GM21367 (cell line): ENCODE measurements around the gene FNBP1.
"Not testable (repeated sequence)": the region's sequence is repeated elsewhere in the genome, so short reads cannot be mapped to it uniquely, and the experiment has no call there.

ENCODE experiments used
- ATAC-seq: cut with Tn5 transposase; IDR thresholded peaks from one replicate; pipeline ENCODE4 v1.9.1; 2021; ENCODE audit not compliant: unreplicated experiment

Gene FNBP1

DNA sequence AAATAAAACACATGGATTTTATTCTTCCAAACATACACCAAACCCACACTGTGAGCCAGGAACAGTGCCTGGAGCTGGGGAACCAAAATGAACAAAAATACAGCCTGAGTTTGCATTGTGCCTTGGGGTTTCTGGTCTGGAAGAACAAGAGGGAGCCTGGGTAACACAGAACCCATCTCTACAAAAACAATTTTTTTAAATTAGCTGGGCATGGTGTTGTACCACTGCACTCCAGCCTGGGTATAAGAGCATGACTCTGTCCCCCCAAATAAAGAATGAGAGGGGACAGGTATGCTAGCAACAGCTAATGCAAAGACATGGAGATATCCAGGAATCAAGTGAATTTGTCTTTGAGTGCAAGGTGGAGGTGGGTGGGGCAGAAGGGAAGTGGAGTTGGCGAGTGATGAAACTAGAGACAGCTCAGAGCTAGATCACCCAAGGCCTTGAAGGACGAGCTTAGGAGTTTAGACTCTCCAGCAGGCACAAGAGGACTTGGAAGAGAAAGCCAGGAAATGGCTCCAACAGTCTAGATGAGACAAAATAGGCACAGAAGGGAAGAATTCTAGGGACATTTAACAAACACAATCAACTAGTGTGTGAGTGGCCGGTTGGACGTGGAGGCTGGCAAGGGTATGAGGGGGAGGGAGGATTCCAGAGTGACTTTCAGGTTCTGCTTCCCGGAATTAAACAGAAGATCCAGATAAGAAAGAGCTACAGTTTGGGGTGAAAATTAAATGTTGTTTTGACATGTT, 47.4 kb downstream of the FNBP1 start:
- ATAC-seq = no peak

DNA sequence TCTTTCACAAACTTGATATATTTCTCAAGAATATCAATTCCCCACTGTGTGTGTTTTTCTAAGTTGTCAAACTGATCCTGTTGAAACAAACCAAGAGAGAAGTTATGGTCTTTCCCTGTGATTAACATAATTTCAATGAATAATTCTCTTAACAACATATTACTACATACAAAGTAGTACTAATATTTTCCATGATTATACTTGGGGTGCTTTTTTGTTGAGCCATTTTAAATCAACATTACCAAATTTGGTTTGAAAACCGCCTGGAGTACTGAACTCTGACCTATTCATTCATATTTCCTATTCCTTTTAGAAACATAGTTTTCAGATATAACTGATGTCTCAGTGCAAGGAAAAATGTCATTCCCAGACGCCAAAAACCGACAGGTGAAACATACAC, 48.1 kb downstream of the FNBP1 start:
- no peak for ATAC-seq

DNA sequence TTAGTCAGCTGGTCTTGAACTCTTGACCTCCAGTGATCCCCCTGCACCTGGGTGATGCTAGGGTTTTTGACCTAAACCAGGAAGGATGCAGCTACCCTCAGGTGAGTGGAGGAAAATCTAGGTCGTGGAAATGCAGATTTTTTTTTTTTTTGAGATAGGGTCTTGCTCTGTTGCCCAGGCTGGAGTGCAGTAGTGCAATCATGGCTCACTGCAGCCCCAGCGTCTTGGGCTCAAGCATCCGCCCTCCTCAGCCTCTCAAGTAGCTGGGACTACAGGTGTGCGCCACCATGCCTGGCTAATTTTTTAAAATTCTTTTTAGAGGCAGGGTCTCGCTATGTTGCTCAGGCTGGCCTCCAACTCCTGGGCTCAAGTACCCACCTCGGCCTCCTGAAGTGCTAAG, 51.9 kb downstream of the FNBP1 start:
- not testable (repeated sequence) for ATAC-seq

DNA sequence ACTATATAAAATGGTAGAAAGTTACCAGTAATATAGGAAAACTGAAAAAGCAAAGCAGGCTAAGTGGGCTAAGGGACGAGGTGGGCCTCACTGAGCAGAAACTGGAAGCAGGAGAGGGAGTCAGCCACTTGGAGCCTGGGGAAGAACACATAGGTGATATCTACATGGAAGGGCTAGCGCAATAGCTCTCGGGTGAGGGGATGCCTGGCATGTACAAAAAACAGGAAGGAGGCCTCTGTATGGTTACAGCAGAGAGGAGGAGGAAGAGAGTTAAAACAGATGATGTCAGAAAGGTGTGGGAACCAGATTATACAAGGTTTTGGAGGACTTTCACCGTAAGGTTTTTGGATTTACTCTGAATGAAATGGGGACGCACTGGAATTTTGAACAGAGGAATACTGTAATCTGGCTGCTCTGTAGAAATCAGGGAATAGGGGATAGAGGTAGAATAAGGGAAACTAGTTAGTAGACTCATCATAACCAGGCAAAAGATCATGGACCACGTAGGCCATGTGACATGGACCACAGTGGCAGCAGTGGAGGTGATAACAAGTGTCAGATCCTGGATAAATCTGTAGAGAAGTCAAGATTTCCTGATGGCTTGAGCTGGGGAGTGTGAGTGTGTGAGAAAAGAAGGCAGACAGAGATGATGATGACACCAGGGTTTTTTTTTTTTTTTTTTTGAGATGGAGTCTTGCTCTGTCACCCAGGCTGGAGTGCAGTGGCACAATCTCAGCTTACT, 52.5 kb downstream of the FNBP1 start:
- no peak for ATAC-seq

DNA sequence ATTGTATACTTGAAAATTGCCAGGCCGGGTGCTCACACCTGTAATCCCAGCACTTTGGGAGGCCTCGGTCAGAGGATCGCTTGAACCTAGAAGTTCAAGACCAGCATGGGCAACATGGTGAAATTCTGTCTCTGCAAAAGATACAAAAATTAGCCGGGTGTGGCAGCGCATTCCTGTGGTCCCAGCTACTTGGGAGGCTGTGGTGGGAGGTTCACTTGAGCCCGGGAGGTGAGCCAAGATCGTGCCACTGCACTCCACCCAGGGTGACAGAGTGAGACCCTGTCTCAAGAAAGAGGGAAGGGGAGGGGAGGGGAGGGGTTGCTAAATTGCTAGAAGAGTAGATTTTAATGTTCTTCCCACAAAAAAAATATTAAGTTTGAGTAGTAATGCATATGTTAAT, 53.2 kb downstream of the FNBP1 start:
- ATAC-seq = no peak

DNA sequence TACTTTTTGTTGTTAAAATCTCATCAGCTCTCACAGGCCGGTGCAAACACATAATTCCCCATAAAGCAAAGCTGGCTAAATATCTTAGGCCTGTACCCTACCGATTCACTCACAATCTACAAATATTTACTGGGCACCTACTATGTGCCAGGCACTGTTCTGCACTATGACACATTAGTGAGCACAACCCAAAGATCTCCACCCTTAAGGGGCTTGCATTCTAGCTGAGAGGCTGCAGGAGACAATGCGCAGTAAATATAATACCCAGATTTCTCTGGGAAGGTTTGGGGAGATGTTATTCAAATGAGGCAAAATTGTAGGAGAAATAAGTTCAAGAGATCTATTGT, 53.7 kb downstream of the FNBP1 start:
- peak; percentile 4 for ATAC-seq

DNA sequence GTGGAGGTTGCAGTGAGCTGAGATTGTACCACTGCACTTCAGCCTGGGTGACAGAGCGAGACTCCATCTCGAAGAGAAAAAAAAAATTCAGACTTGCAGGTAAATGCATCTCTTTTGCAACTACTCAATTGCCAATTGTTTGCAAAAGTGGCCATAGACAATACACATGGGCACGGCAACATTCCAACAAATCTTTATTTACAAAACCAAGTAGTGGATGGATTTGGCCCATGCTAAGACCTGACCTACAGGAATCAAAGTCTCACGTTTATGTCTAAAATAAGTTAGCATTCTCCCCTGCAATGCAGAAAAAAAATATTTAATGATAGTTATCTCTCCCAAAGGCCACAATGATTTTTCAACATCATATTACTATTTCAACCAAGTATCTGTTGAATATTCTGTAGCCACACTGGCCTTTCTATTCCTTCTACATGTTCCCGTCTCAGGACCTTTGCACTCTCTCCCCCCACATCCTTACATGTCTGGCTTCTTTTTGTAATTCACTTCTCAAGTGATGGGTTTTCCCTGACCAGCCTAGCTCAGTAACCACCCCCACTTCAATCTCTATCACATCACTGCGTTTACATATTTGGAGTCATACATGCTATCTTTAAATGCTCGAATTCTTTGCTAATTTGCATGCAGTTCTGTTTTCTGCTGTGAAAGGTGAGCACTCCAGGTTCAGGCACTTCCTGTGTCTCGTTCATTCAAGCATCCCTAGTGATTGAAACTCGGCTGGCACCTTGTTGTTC, 54.2 kb downstream of the FNBP1 start:
- peak; percentile 52 for ATAC-seq

DNA sequence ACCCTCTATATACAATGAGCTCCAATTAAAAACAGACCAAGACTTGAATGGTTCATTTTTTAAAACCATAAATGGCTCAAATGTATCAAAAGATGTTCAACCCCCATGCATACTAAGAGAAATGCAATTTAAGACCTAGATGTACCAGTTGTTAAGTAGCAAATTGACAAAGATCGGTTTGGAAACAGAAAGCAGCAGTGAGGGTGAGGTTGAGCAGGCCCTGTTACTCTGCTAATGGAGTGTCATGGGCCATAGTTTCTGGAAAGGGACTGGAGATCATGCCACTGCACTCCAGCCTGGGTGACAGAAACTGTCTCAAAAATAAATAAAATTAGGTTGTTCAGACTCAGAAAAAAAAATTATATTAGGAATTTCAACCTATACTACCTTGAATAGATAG, 55.0 kb downstream of the FNBP1 start:
- no peak for ATAC-seq

DNA sequence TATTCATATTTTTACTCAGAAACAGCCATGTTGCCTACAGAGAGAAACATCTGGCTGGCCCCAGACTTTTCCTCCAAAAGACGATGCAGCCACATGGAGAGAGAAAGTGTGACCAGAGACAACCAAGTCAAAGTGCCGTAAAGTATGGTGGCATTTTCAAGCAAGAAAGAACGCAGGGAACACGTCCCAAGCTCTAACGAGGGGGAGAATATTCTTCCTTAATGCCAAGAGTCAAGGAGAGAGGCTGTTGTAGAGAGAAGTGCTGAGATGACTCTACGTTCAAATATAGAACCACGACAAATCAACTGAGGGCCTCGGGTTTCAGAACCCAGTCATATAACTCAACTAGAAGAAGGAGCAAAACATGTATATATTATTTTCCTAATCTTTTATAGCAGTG, 55.9 kb downstream of the FNBP1 start:
- no peak for ATAC-seq

DNA sequence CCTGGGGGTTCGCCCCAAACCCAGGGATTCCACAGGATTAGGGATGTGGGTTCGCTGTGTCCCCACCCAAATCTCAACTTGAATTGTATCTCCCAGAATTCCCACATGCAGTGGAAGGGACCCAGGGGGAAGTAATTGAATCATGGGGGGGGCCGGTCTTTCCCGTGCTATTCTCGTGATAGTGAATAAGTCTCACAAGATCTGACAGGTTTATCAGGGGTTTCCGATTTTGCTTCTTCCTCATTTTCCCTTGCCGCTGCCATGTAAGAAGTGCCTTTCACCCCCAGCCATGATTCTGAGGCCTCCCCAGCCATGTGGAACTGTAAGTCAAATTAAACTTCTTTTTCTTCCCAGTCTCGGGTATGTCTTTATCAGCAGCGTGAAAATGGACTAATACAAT, 58.4 kb downstream of the FNBP1 start:
- ATAC-seq = not testable (repeated sequence)

DNA sequence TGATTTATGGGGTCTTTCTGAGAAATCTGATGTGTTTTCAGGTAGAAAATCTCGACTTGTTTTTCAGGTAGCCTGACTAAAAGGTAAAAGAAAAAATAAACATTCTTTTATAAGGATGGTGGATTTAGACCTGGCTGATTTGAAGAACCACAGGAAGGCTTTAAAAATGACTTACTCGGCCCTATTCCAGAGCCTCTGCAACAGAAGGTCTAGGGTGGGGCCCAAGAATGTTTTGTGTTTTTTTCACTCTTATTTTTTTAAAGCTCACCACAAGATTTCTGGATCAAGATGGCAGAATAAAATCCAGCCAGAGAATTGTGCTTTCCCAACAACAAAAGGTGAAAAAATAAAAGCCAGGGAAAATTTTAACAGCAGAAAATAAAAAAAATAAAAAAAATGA, 59.1 kb downstream of the FNBP1 start:
- ATAC-seq = no peak

DNA sequence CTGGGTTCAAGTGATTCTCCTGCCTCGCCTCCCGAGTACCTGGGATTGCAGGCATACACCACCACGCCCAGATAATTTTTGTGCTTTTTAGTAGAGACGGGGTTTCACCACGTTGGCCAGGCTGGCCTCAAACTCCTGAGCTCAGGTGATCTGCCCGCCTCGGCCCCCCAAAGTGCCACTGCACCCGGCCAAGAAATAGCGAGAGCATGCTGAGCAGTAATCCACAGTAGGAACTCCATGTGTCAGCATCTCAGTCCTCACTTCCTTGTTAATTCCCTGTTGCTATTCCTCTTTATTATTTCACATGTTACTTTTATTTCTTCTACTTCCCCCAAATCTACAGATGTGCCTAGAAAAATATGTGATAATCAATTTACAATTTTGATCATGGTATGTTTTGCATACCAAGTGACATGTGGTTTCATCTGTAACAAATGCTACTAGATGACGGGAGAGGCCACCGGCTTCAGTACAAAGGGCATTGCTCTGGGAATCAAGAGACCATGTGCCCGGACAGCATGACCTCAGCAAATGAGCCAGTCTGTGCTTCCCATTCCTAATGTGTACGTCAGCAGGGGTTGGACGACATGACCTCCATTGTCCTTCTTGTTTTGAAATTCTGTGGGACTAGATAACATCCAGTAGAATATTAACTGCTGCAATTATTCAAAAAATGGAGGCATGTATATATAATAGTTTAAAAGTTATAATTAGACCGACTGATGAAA, 61.6 kb downstream of the FNBP1 start:
- no peak for ATAC-seq

DNA sequence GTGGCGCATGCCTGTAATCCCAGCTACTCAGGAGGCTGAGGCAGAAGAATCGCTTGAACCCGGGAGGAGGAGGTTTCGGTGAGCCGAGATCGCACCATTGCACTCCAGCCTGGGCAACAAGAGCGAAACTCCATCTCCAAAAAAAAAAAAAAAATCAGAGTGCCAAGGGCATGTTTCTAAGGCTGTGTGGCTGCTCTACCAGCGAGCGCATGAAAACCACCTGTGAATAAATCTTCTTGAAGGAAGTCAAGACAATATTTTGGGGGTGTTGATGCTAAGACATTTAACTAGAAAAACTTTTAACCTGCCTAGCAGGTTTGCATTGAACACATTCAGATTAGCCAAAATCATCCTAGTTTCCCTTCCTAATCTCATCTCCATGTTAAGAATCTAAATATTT, 62.8 kb downstream of the FNBP1 start:
- ATAC-seq = not testable (repeated sequence)

DNA sequence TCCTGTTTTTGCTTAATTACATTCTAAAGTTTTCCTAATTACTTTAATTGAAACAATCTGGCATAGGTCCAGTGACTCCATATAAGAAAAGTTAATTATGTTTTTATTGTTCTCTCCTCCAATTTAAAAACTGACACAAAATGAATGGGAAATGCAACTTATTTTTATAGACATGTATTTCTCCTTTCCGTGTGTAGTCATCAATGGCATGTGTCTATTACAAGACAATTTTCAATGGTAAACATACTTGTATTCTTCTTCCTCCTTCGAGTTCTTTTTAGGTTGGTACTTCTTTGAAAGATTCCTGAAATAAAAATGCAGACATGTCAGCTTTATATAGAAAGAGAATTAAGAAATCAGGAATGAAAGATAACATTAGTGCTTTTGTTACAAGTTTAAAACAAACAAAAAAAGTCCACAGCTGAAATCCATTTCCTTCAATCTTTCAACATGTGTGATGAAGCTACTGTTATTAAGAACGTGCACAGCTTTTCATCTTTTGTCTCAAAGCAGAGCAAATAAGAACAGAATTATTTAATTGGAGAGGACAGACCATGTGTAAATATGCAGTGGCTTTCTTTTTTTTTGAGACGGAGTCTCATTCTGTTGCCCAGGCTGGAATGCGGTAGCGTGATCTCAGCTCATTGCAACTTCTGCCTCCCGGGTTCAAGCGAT, 63.8 kb downstream of the FNBP1 start:
- no peak for ATAC-seq

DNA sequence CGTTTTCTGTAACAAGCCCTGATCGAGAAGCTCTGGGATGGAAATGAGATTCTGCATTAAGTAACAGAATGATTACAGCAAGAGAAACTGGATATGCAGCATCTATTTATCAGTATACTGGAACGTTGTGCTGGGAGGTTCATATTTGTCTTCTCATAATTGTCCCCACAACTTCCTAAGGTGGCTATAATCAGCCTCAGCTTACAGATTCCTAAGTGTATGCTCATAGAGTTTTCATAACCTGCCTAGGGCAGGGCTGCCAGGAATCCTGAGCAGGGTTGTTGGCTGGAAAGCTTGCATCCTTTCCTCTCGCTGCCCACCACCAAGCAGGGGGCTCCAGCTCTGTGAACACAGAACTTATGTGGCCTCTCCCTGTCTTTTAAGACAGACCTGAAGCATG, 70.2 kb downstream of the FNBP1 start:
- no peak for ATAC-seq

DNA sequence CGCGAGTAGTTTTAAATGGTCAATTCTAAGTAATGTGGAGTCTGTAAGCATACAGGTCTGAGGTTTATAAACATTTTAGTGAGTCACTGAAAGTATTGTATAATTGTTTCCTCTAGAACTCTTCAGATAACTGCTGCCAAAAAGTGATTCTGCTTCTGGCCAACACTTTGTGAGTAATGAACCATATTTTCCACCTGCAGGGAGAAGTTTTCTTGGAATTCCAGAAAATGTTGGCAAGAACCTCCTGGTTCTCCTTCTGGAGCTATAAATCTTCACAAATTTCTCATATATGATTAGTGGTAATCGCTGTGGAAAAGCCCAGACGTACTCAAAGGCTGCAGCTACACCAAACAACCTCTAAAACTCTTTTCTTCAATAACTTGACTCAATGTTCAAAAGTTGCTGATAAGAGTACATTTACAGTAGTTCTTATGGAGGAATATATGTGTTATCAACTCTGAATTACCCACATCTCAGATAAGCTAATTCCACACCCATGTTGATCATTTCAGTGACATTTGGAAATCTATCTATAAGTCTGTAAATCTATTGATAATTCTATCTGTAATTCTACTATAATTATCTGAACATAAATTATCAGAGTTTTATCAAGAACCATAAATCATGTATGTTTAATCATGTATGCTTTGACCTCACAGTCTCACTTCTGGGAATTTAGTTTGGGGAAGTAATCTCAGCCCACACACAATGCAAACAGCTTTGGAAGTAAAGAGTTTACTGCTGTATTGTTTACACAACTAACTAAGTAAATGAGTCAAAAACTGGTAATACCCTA, 74.1 kb downstream of the FNBP1 start:
- no peak for ATAC-seq

DNA sequence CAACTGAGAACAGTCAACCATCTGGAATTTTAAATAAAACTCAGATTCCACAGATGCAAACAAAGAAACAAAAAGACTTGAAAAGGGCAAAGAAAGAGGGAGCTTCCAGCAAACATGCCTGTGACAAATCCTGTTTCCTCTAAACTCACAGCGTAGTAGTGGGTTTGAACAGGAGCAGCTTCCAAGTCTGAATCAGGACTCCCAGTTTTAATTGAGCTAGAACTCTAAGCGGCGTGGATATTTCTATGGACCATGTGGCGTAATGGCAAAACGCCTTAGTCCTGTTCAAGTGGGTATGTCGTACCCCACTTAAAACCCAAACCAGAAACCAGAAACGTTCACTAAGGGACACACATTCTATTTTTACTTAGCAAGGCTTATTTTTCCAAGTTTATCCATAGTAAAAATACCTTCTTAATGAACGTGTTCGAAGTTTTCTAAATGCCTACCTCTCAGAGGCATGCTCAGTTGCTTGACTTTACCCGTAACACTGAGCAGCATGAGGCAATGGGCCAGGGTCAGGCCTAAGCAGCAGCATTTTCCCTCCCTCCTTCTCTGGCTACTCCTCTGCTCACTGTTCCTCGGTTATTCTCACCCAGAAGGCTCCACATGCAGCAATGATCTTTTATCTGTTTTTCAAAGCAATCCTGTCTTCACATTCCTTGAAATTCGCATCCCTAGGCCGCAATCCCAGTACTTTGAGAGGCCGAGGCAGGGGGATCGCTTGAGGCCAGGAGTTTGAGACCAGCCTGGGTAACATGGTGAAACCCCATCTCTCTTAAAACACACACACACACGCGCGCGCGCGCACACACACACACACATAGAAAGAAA, 77.9 kb downstream of the FNBP1 start:
- ATAC-seq = no peak

DNA sequence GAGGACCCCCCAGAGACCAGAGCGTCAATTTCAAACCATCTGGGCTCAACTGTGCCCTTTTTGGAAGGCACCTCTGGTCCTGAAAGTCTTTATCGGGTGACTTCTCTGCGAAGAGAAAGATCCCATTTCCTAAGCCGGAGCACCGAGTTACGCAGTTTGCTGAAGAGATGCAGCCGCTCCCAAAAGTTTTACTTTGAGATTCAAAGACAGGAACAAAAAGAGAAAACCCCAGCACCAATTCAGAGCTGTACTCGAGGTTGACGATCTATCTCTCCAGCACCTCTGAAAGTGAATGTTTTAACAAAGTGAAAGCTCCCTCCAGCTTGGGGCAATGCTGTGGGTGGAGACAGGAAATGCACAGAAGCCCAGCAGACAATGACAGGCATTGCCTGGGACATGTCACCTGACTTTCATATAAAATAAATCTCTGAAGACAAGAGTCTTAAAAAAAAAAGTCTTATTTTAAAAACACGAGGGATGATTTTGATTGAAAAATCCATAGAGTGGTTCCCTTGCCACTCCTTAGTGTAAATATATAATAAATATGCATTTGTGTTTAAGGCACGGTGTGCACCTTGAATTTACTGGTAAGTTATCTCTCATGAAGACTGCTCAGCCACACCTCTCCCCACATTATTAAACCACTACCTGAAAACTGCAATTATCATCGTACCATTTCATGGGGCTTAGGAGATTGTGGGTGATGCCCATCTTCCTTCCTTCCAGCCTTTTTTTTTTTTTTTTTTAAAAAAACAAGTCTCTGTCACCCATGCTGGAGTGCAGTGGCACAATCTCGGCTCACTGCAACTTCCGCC, 79.9 kb downstream of the FNBP1 start:
- ATAC-seq = peak; percentile 81
